SK-N-SH (cell line): Measurements from ENCODE around the gene ZNF236. TPM values are rescaled to one million over a fixed set of nuclear protein-coding genes. Genes with fewer than 3 reads are reported as not detected.

Experiments used
- CTCF ChIA-PET: fragments of 300-600, 350-600 bp; formaldehyde crosslinking; extraction: SDS; loops from one replicate; lab custom pipeline; 2021; lab: Yijun Ruan, JAX
- POLR2A ChIA-PET: fragments of 350-600 bp; sonication (Branson Sonifier 250); formaldehyde crosslinking; extraction: SDS; loops from one replicate; lab custom pipeline; 2020; ENCODE audit warnings: antibody characterized with exemption, inconsistent platforms; lab: Yijun Ruan, JAX
- DNase-seq: peaks from one replicate; pipeline ENCODE4 v3.0.0; 2012
- H2AFZ ChIP-seq: fragments of 200-600 bp; sonication (generic); 2 replicates; pipeline ENCODE4 v1.8.1; 2016; ENCODE audit warnings: antibody characterized with exemption, mild to moderate bottlenecking, low read depth
- H3F3A ChIP-seq: fragments of 200-600 bp; sonication (generic); replicated peaks from 2 replicates; pipeline ENCODE3; 2016; ENCODE audit warnings: antibody characterized with exemption, mild to moderate bottlenecking; ENCODE audit not compliant: insufficient read depth
- H3K27ac ChIP-seq, 2 experiments: fragments of 200-500 bp in 1 of 2; fragments of 200-600 bp in 1 of 2; sonication (Bioruptor generic) in 1 of 2; sonication (generic), shearing (Covaris generic) in 1 of 2; 2 replicates each; pipeline versions ENCODE4 v1.5.1 to v1.6.1; 2014 to 2016; ENCODE audit warnings: low read depth in 2 of 2, inconsistent platforms in 1 of 2, low read length in 1 of 2, mild to moderate bottlenecking in 1 of 2, mixed read lengths in 1 of 2
- H3K27me3 ChIP-seq: fragments of 200-600 bp; sonication (generic), shearing (Covaris generic); 2 replicates; pipeline ENCODE4 v1.6.1; 2016; ENCODE audit warnings: mixed run types; ENCODE audit not compliant: insufficient read depth
- H3K36me3 ChIP-seq, 2 experiments: fragments of 200-500 bp in 1 of 2; fragments of 200-600 bp in 1 of 2; sonication (Bioruptor generic) in 1 of 2; sonication (generic) in 1 of 2; replicated peaks in 1 of 2; 2 replicates each; pipeline versions ENCODE3 to v1.5.1; 2014 to 2016; ENCODE audit warnings: low read length in 1 of 2, mild to moderate bottlenecking in 1 of 2; ENCODE audit not compliant: insufficient read depth in 2 of 2, control insufficient read depth in 1 of 2
- H3K4me1 ChIP-seq, 2 experiments: fragments of 200-500 bp in 1 of 2; fragments of 200-600 bp in 1 of 2; sonication (Bioruptor generic) in 1 of 2; sonication (generic), shearing (Covaris generic) in 1 of 2; 2 replicates each; pipeline versions ENCODE4 v1.5.1 to v1.6.1; 2014 to 2016; ENCODE audit warnings: low read depth in 1 of 2, low read length in 1 of 2, mixed run types in 1 of 2; ENCODE audit not compliant: insufficient read depth in 2 of 2, control insufficient read depth in 1 of 2
- H3K4me2 ChIP-seq: fragments of 200-600 bp; sonication (generic), shearing (Covaris generic); 2 replicates; pipeline ENCODE4 v1.6.1; 2017; ENCODE audit warnings: mixed run types
- H3K4me3 ChIP-seq, 2 experiments: fragments of 200-500 bp in 1 of 2; fragments of 200-600 bp in 1 of 2; sonication (Bioruptor generic) in 1 of 2; sonication (generic), shearing (Covaris generic) in 1 of 2; 2 replicates each; pipeline versions ENCODE4 v1.5.1 to v1.8.1; 2014 to 2016; ENCODE audit warnings: low read depth in 2 of 2, inconsistent platforms in 1 of 2, low read length in 1 of 2, mild to moderate bottlenecking in 1 of 2, mixed read lengths in 1 of 2, moderate library complexity in 1 of 2
- H3K79me2 ChIP-seq: fragments of 200-600 bp; sonication (generic); 2 replicates; pipeline ENCODE4 v1.8.1; 2017; ENCODE audit warnings: mild to moderate bottlenecking; ENCODE audit not compliant: insufficient read depth
- H3K9ac ChIP-seq: fragments of 200-600 bp; sonication (generic); 2 replicates; pipeline ENCODE4 v1.6.1; 2017; ENCODE audit warnings: mixed run types
- H3K9me2 ChIP-seq: fragments of 200-600 bp; sonication (generic); 2 replicates; pipeline ENCODE4 v1.6.1; 2017; ENCODE audit warnings: mixed run types
- H3K9me3 ChIP-seq: fragments of 200-600 bp; sonication (generic); 2 replicates; pipeline ENCODE4 v1.6.1; 2017; ENCODE audit warnings: mixed run types, mild to moderate bottlenecking, moderate library complexity
- H4K20me1 ChIP-seq: fragments of 200-600 bp; sonication (generic); 2 replicates; pipeline ENCODE4 v1.6.1; 2017; ENCODE audit warnings: mild to moderate bottlenecking, mixed run types; ENCODE audit not compliant: insufficient read depth
- CHD2 ChIP-seq: fragments of 150-350 bp; IDR thresholded peaks from 2 replicates; pipeline ENCODE4 v1.6.1; 2018; ENCODE audit warnings: low read length; ENCODE audit not compliant: partially characterized antibody
- EP300 ChIP-seq, 2 experiments: IDR thresholded peaks; 2 replicates each; pipeline versions ENCODE4 v1.4.0 to v1.6.1; 2012; ENCODE audit warnings: borderline replicate concordance in 1 of 2, low read depth in 1 of 2, low read length in 1 of 2
- EZH2phosphoT487 ChIP-seq: fragments of 200-600 bp; sonication (generic); IDR thresholded peaks from 2 replicates; pipeline ENCODE4 v1.6.1; 2017; ENCODE audit warnings: low read depth, mixed run types, mild to moderate bottlenecking, antibody characterized with exemption, moderate library complexity, borderline replicate concordance
- GABPA ChIP-seq: IDR thresholded peaks from 2 replicates; pipeline ENCODE4 v1.4.0; 2012; ENCODE audit warnings: low read depth, mild to moderate bottlenecking
- NRF1 ChIP-seq: IDR thresholded peaks from 2 replicates; pipeline ENCODE4 v1.6.1; 2012; ENCODE audit warnings: low read depth, mild to moderate bottlenecking, low read length
- RAD21 ChIP-seq: IDR thresholded peaks from 2 replicates; pipeline ENCODE4 v1.6.1; 2012; ENCODE audit warnings: mild to moderate bottlenecking, low read length
- RCOR1 ChIP-seq: fragments of 150-350 bp; IDR thresholded peaks from 2 replicates; pipeline ENCODE4 v1.6.1; 2017; ENCODE audit warnings: antibody characterized with exemption, low read length
- RXRA ChIP-seq: IDR thresholded peaks from 2 replicates; pipeline ENCODE4 v1.4.0; 2012; ENCODE audit warnings: low read depth, mild to moderate bottlenecking, borderline replicate concordance
- TAF1 ChIP-seq: IDR thresholded peaks from 2 replicates; pipeline ENCODE4 v1.6.1; 2012; ENCODE audit warnings: low read depth, mild to moderate bottlenecking, low read length, moderate library complexity, borderline replicate concordance
- TCF12 ChIP-seq: IDR thresholded peaks from 2 replicates; pipeline ENCODE4 v1.4.0; 2012
- WGBS: methylation state at CpG from one replicate; pipeline ENCODE4 v1.1.6; 2017; ENCODE audit warnings: low lambda C conversion rate; 5-methylcytosine and 5-hydroxymethylcytosine counted together
- polyA plus RNA-seq, 3 experiments: library from polyadenylated mRNA; depleted of rRNA; stranded (reverse); fragments of >200 nt; gene quantifications; 2 replicates each; pipeline ENCODE4 v1.2.3, GENCODE V29; 2012
- TF ChIP-seq, protein P1 (sequence below): IDR thresholded peaks from 2 replicates; pipeline ENCODE4 v1.4.0; 2012; ENCODE audit warnings: low read depth, borderline replicate concordance
- TF ChIP-seq, protein P2 (sequence below): IDR thresholded peaks from 2 replicates; pipeline ENCODE4 v1.4.0; 2012; ENCODE audit warnings: low read depth
- TF ChIP-seq, protein P3 (sequence below): IDR thresholded peaks from 2 replicates; pipeline ENCODE4 v1.4.0; 2012; ENCODE audit warnings: low read depth, borderline replicate concordance

ZNF236 gene
- polyA plus RNA-seq, 1 of the 3 experiments (the other 2 are of a cell fraction): 4.2 TPM

DNA sequence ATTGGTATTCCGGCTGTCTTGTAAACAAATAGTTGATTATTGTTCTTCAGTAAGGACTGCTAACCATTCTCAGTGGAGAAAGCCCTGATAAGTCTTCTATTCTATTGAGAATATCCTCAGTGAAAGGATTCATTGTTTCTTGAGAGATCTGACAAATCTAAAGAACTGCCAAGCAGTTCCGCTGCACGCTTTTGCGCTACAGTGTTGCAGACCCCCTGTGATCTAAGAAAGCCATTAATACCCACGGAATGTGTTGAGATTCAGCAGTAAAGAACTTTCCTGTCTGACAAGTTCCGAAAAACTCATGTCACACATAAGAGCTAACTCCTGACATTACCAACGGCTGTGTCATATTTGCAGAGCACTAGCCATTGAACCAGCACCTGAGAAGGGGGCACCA lies 63.8 kb downstream of the ZNF236 start (continued):
- TF ChIP-seq EZH2phosphoT487: no peak

DNA sequence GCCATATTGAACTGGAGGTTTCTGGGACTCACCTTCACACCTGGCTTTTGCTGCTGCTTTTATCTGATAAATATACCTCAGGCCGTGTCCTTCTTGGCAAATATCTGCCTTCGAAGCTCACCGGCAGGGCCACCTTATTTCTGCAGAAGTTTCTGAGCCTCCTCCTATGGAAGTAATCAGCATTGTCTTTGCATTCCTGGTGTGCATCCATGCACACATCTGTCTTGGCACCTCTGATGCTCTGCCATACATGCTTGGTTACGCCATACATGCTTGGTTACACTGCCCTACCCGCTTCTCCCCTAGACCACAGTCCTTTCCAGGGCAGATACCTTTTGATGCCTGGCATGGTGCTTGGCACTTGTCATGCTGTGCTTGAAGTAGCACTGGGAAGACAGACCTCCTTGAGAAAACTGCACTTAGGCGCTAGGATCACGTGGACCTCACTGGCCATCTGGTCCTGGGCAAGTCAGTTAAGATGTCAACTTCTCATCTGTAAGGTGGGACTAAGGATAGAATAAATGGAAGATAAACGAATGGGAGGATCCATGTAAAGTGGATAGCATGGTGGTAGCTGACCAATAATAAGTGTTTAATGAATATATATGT lies 66.8 kb downstream of the ZNF236 start:
- Histone ChIP-seq H3K79me2 (no peaks in the 10 kb centered on the region), H3K36me3 (peaks cover 21 to 33% of the 10 kb centered on the region in 2 experiments), H2AFZ (no peak overlapping the region), H4K20me1 (no peaks in the 10 kb centered on the region), H3K27ac (no peak overlapping the region), H3K27me3 (no peaks in the 10 kb centered on the region), H3F3A (no peaks in the 10 kb centered on the region), H3K9me2 (no peaks in the 10 kb centered on the region), H3K4me3 (no peak overlapping the region), H3K9ac (no peak overlapping the region), H3K4me1 (no peaks in the 10 kb centered on the region), H3K4me2 (no peak overlapping the region), H3K9me3 (no peaks in the 10 kb centered on the region)
- DNase-seq: no peak
- ChIA-PET POLR2A (no interaction called here), CTCF (interaction anchor here (1.2 kb wide), 1 partner anchor 33 kb away, joined by 3 read pairs; no protein-coding TSS in a partner anchor)
- TF ChIP-seq EP300 (IDR thresholded peaks at IDR 0.05; ENCODE audit: borderline replicate concordance in 1 of 2, low read depth in 1 of 2, low read length in 1 of 2): no peak
- TF ChIP-seq, protein P1, sequence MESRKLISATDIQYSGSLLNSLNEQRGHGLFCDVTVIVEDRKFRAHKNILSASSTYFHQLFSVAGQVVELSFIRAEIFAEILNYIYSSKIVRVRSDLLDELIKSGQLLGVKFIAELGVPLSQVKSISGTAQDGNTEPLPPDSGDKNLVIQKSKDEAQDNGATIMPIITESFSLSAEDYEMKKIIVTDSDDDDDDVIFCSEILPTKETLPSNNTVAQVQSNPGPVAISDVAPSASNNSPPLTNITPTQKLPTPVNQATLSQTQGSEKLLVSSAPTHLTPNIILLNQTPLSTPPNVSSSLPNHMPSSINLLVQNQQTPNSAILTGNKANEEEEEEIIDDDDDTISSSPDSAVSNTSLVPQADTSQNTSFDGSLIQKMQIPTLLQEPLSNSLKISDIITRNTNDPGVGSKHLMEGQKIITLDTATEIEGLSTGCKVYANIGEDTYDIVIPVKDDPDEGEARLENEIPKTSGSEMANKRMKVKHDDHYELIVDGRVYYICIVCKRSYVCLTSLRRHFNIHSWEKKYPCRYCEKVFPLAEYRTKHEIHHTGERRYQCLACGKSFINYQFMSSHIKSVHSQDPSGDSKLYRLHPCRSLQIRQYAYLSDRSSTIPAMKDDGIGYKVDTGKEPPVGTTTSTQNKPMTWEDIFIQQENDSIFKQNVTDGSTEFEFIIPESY: no peak
- TF ChIP-seq CHD2: no peak
- TF ChIP-seq GABPA: no peak
- TF ChIP-seq RAD21: no peak
- no peak for TF ChIP-seq TAF1
- TF ChIP-seq TCF12: no peak
- TF ChIP-seq, protein P2, sequence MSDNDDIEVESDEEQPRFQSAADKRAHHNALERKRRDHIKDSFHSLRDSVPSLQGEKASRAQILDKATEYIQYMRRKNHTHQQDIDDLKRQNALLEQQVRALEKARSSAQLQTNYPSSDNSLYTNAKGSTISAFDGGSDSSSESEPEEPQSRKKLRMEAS: no peak
- TF ChIP-seq, protein P3, sequence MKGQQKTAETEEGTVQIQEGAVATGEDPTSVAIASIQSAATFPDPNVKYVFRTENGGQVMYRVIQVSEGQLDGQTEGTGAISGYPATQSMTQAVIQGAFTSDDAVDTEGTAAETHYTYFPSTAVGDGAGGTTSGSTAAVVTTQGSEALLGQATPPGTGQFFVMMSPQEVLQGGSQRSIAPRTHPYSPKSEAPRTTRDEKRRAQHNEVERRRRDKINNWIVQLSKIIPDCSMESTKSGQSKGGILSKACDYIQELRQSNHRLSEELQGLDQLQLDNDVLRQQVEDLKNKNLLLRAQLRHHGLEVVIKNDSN: no peak
- TF ChIP-seq NRF1: no peak
- WGBS: 93% methylated on average over 8 of the region's 8 CpGs

DNA sequence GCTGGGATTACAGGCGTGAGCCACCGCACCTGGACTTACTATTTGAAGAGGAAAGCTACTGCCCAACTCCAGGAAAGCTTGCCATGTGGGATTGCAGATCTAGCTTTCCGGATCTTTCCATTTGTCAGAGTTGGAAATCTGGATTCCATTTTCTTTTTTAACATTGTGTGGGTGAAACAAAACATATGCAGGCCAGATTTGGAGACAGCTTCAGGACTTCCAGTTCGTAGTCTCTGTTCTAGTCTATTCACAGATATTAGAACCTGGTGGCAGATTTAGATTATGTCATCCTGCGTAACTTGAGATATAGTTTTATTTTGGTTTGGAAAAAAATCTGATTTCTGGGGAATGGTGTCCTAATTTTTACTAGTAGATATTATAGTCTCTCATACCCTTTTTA lies 70.5 kb downstream of the ZNF236 start:
- Histone ChIP-seq H4K20me1 (no peaks in the 10 kb centered on the region), H3K27ac (no peak overlapping the region), H3K4me1 (no peaks in the 10 kb centered on the region), H3K79me2 (no peaks in the 10 kb centered on the region), H3K4me2 (no peak overlapping the region), H3K9me3 (no peaks in the 10 kb centered on the region), H3K27me3 (no peaks in the 10 kb centered on the region), H3K4me3 (no peak overlapping the region), H3K9ac (no peak overlapping the region), H3K36me3 (peaks cover 36 to 60% of the 10 kb centered on the region in 2 experiments), H3K9me2 (no peaks in the 10 kb centered on the region), H3F3A (no peaks in the 10 kb centered on the region), H2AFZ (no peak overlapping the region)
- ChIA-PET CTCF (interaction anchor here (1.3 kb wide), 1 partner anchor 13 kb away, joined by 5 read pairs; no protein-coding TSS in a partner anchor), POLR2A (no interaction called here)
- no peak for DNase-seq
- TF ChIP-seq EP300 (IDR thresholded peaks at IDR 0.05; ENCODE audit: borderline replicate concordance in 1 of 2, low read depth in 1 of 2, low read length in 1 of 2) (no peak), RXRA (no peak), RCOR1 (no peak)
- WGBS: 87% methylated on average over 3 of the region's 5 CpGs
